T follicular helper cell (primary cell): ENCODE measurements around the gene SP9.

Experiments
- DNase-seq: peaks from one replicate; pipeline ENCODE4 v3.0.0-alpha.2; 2020; ENCODE audit warnings: low read depth
- total RNA-seq, 2 experiments: gene quantifications; one replicate each; lab custom pipeline; 2026; lab: John Stamatoyannopoulos, UW

SP9 gene
- total RNA-seq = 0 reads per million in 2 experiments

DNA sequence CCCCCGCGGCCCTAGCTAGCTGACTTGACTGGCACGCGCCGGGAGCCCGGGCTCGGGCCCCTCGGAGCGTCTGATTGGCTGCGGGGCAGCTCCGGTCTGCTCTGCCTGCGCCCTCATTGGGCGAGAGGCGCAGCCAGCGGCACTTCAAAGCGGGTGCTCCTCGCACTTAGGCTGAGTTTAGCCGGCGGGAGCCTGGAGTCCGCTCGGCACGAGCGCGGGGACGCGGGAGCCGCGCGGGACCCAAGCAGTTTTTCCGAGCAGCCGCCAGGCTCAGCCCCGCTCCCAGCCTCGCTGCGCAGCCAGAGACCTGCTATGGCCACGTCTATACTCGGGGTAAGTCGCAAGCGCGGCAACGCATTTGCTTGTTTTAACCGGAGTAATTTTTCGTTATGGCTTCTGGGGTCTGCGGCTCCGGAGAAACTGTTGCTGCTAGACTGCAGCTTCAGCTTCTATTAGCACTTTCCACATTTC is at the start of gene SP9:
Gene SP9, plus strand, starts transcription at position 174 of the 471 bp plus-strand sequence. Its CDS starts 139 bp downstream, at position 313.
- DNase-seq = no peak

DNA sequence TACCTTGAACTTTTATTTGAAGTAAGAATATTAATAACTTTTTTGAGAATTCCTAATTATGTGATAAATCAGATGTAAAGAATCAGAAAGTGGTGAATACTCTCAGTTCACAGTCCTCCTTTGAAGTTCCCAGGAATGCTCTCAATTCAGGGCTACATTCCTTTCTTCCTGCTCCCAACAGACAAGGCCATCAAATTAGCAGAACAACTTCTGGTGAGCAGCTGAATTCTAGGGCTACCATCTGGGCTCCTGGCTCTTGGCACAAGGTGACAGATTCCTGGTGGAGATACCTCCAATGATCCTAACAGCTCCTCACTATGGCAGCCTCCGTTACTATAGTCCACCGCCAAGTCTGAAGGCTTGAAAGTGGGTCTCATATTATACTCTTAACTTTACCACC is 48.6 kb upstream of the SP9 start:
- no peak for DNase-seq

DNA sequence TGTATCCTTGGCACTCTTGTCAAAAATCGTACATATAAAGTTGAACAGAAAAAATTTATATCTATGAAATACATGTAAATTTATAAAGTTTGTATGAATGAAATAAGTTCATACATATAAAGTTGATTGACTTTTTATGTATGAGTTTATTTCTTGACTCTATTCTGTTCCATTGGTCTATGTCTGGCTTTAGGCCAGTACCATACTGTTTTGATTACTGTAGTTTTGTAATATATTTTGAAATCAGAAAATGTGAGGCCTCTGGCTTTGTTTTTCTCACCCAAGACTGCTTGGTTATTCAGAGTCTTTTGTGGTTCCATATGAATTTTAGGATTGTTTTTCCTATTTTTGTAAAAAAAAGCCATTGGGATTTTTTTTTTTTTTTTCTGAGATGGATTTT is 41.8 kb upstream of the SP9 start:
- DNase-seq = no peak

DNA sequence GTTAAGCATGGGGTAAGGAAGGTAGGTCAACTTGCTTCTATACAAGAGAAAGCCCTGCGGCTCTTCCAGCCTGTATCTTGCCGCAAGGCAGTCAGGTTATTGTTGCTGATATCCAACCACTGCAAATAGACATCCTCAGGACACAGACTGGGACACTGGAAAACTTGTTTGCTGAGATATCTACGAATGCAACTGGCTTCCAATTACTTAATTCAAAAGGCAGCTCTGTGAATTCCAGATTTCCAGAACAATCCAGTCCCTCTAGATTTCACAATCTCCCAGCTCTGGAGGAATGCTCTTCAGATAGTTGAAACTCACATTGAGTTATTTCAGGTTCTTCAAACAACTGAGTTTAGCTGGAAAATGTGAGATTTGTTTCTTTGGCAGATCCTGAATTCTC is 34.6 kb upstream of the SP9 start:
- no peak for DNase-seq

DNA sequence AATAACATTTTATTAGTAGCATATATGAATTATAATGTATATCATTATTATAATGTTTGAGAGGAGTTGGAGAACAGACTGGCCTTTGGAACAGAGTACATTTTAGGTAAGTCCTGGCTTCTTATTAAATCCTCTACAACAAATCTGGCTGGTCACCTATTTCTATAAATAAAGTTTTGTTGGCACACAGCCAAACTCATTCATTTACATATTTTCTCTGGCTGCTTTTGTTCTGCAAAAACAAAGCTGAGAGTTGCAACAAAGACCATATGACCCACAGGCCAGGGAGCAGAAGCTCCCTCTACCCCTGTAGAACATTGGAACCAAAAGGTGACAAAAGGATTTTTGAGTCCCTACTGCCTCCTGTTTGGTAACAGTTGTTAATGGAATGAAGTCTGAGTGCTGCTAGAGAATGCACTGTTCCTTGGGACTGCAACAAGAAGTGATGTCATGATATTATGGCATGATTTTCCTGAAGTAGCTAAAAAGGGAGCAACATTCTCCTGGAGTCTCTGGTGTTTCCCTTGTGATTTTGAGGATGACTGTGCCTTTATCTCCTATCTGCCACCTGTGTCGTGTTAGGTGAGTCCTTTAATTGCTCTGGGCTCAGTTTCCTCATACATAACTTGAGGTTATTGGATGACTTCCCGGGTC is 22.0 kb upstream of the SP9 start:
- DNase-seq = no peak

DNA sequence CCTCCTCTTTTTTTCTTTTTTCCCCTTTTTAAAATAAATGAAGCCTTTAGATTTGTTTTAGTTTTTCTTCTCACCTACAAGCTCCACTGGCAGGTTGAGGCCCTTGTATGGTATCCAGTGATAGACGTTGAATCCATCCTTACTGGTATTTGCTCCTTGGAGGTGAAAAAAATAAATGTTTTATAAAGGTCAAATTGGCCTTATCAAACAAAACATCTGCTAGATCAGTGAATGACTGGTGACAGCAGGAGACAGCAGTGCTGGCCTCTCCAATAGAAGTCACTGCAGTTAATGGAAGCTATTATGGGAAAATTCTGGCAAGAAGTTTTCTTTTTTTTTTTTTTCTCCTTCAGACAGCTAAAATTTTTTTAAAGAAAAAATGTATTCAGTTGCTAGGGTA is 12.6 kb upstream of the SP9 start:
- DNase-seq = no peak

DNA sequence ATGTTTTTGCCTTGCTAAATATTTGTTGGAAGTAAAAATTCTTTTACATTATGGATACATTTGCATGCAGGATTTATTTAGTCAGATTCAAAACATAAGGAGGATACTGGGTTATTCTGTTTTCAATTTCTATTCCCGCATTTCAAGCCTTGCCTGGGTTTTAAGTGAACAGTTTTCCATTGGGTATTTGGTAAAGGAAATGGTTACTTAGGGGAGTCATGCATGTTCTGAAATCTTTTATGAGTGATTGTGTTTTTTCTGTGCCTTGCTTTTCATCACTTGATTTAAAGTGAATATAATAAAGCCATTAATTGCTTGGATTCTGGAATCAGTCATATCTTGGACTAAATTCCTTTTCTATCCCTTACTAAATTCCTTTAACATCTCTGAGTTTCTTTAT is 12.0 kb upstream of the SP9 start:
- DNase-seq = no peak

DNA sequence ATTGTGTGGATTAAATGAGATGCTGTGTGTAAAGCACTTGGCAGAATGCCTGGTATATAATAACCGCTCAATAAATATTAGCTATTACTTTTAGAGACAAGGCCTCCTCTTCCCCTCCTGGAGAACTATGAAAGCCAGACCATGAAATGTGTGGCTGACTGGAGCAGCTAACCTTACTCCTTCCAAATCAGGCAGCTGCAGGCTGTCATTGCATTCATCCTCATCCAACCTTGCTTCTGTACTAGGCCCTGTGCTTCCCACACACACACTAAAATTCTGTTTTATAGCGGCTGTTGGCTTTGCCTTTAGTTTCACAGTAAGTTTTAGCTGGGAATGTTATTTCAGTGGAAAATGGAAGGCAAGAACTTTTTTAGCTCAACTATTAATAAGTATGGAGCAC is 10.2 kb upstream of the SP9 start:
- no peak for DNase-seq

DNA sequence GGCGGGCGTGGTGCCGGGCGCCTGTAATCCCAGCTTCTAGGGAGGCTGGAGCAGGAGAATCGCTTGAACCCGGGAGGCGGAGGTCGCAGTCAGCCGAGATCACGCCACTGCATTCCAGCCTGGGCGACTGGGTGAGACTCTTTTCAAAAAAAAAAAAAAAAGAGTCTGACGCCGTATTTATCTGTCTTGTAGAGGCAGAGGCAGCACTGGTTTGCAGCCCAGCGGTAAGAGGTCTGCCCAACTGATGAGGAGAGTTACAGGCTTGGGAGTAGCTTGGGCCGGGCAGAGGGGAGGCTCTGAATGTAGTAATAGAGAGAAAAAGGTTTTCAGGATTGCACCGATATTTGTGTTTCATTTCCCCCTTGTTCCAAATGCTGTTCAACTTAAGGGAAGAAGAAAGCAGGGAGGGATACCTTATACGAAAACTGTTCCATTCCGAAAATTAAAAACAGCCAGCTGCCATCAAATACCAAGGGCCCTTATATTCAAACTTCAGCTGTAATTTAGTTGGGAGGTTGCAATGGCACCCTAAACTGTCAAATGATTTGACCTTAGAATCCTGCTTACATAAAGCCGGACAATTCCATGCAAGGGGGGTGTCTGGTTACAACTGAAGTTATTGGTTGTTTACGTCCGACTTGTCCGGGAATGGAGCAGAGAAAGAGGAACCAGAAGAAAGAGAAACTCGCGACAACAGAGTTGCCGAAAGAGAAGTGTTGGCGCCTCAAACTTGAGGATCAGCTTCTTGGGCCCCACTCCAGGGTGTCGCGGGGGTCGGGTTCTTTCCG is 9.2 kb upstream of the SP9 start:
- DNase-seq = no peak

DNA sequence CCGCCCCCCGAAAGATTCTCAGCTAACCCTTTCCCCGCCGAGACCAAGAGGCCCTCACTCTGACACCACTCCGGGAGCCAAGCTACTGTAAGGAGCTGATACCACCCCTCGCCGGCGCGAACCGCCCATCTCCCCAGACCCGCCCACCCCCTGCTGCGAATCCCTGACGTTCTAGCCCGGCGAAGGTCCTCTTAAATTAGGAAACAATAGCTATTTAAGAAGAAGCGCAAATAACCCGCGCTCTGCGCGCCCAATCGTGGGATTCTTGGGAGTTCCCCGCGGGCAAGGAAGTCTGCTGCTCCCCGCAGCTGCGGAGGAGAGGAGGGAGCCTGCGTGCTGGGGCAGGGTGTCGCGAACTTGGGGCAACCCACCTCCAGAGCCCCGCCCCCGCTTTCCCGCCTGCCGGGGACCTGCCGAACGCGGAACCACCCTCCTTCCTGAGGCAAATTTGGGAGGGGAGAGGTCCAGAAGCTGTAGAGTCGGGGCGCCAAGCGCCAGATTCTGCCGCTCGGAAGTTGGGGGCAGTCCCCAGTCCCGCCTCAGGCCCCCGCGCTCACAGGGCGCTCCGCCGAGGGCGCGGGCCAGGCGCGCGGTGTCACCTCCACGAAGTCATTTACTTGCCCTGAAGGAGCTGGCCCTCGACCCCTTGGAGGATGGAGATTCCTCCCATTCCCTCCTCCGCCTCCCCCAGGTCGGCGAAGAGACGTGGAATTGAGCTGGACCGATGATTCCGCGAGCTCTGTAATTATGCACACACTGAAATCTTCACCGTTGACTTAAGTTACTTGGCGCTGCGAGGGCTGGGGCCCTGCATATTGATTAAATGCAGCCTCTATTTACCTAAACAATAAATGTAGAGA is 8.4 kb upstream of the SP9 start:
- no peak for DNase-seq

DNA sequence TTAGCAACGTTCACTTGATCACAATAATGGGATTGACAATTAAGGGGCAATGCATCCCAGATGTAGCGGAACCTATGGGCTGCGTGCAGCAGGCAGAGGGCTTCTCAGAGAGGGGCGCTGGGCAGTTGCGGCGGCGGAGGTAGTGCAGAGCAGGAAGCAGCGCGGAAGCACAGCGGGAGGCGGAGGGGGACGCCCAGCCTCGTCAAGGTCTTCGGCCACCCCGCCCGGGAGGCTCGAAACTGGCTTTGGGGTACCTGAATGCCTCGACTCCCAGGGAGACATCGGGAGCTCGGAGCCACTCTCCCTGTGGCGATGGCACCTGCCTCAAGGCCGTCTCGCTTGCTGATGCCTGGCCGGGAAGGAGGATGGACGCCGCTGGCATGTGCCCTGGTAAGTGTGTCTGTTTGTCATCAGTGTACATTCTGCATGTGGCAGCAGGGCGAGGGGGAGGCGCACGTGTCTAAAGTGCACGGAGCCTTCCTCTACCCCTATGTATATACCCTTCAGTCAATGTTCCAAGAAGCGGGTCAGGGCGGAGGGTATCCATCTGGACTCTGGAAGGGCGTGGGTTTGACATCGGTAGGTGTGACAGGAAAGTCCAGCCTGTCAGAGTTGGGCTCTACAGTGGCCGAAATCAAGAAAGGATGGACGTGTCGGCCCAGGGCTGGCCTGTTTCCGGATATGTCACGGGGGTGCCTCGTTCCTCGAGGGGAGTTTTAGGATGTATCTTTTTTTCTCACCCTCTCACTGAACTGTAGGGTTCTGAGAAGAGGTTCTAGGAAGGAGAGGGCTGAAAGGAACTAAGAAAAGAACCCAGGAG is 7.5 kb upstream of the SP9 start:
- DNase-seq = no peak

DNA sequence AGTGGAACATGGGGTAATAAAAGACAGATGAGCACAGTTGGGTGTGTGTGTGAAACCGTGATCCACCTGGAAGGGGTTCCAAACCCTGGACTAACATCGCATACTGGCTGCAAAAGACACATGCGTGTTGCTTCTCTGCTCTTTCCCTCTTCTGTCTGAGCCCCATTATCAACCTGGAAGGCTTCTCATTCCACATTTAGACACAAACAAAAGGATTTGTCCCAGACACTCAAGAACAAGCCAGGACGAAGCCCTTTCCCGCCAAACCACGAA is 7.0 kb upstream of the SP9 start:
- DNase-seq = no peak

DNA sequence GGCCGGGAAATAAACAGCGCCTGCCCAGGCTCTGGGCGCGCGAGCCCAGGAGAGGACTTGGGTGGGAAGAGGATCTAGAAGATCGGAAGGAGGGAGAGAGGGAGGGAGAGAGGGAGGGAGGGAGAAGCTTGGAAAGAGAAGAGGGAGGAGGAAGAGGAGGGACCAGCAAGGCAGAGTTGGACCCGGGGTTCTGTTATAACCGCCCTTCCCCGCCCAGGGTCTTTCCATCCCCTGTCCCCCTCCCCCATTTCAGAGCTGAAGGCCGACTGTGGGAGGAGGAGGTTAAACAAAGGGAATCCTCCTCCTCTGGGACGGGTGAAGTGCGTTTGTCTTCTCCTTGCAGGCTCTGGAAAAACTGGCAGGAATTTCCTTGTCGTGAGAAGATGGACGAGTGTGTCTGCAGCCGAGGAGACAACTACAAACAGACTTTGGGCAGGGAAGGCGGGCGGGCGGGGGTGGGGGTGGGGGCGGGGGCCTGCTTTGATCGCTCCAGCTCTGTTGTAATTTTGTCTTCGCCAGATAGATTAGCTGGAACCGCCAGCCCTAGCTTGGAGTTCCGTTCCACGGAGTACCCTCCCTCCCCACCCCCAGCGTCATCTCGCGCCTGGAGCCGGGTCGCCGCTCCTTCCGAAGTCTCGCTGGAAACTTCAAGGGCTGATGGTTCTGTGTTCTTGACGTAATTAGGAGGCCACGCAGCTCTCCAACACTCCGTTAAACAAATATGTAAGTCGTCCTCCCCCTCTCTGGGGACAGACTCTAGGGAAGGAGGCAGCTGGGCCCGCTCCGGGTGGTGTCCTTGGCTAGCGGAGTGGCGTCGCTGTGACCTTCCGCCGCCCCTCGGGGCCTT is 6.4 kb upstream of the SP9 start:
- no peak for DNase-seq

DNA sequence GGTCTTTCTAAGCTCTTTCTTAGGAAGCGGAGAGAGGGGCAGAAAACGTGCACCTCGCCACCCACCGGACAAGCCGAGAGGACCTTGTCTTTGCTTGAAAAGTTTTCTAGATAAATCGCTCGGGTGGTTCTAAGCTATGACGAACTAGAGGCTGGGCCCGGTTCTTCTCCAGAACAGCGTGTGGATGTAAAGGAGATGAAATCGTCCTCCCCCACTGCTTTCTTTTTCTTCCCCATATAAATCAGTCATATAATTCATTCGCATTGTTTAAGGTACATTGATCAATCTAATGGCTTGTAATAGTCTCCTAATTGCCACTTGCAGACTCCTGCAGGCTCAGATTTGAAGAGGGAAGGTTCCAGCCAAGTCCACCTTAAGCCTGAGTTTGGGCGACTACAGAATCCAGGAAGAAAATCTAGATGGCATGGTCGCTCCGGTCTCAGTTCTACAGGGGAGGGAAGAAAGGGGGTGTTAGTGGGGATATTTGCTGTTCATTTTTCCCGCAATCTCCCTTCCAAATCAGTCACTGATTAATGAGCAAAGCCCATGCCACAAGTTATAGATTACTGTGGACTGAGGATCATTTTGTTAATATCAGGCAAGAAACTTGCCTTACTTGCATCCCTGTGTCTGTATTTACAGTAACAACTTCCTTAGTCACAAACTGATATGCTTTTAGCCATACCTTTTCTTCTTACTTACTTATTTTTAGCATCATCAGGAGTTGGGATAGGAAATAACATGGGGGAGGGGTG is 5.6 kb upstream of the SP9 start:
- DNase-seq = no peak

DNA sequence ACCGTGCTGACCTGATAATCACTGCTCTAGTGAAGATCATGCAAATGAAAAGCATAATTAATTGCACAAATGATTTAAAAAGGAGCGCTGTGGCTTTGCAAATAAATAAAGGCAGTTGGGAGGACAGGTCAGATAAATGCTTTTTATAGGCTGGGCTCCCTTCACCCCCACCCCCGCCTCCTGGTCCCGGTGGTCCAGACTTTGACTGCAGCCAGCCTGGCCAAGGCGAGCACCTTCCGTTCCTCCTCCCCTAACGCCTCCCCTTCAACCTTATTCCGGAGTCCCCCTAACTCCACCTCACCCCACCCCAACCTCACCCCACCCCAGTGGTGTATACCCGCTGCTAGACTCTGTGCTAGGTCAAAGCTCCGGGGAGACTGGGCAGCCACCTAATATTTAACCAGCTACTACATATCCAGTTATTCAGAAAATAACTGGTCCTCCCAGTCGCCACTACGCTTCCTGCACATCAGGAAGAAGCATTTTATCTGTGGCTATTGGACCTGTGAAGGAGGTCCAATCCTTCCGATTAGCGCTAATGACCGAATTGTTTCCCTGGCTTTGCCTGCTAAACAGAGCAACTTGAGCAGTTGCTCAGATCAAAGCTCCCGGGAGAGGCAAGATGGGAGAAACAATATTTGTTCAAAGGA is 3.7 kb upstream of the SP9 start:
- no peak for DNase-seq

DNA sequence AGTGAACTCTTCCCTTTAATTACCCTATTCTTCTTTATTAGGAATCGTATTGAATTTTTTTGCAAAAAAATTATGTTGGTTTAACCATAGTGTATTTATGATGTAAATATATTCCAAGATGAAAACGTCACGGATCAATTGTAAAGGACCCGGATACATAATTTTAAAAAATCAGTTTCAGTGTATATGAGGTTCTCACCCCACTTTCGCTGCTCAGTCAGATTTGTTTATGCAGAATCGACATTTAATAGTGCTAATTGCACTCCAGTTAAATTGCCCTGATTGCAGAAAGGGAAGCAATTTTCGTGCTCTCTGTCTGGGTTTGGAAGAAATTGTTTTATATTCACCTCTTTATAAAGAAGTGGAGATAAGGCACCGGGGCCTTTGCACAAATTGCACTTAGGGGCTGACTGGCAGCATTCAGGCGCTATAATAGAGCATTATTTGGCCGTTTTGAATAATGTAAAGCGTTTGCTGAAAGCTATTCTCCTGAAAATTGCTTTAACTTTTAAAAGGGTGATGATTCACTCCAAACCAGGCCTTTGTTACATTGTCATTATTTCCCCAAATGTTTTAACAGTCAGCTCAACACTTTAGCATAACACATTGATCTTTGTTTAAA is 3.0 kb upstream of the SP9 start:
- DNase-seq = no peak

DNA sequence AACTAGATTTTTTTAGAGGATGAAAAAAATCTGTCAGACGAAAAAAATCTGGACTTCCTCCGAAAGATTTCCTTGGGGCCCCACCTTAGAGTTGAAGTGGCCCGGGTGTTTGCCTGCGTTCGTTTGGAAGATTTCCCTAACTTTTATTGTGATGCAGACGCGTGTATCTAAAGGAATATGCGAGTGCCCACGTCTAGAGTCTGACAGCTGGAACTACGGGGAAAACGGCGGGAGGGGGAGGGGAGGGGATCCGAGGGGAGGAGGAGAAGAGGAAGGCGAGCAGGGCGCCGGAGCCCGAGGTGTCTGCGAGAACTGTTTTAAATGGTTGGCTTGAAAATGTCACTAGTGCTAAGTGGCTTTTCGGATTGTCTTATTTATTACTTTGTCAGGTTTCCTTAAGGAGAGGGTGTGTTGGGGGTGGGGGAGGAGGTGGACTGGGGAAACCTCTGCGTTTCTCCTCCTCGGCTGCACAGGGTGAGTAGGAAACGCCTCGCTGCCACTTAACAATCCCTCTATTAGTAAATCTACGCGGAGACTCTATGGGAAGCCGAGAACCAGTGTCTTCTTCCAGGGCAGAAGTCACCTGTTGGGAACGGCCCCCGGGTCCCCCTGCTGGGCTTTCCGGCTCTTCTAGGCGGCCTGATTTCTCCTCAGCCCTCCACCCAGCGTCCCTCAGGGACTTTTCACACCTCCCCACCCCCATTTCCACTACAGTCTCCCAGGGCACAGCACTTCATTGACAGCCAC is 2.4 kb upstream of the SP9 start:
- no peak for DNase-seq

DNA sequence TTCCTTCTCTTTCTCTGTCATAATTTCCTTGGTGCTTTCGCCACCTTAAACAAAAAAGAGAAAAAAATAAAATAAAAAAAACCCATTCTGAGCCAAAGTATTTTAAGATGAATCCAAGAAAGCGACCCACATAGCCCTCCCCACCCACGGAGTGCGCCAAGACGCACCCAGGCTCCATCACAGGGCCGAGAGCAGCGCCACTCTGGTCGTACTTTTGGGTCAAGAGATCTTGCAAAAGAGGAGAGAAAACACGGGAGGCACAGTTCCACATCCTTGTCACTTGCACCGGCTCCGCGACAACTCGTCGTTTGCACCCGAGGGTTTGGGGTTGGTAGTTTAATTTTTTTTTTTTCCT is 1.8 kb upstream of the SP9 start:
- no peak for DNase-seq
